Neural progenitor cell (in vitro differentiated cells): ENCODE data around the gene SVIP. TPM values are rescaled to one million over a fixed set of nuclear protein-coding genes. Genes with fewer than 3 reads are reported as not detected.
A peak's percentile ranks its signal among the peaks of the same experiment; 100 is the strongest.

Source experiments
- DNase-seq: peaks from one replicate; pipeline ENCODE4 v3.0.0-alpha.2; 2016; ENCODE audit warnings: low spot score
- H2AFZ ChIP-seq: fragments of 200-600 bp; sonication (generic); replicated peaks from 2 replicates; pipeline ENCODE4 v1.6.1; 2016; ENCODE audit warnings: antibody characterized with exemption
- H3F3A ChIP-seq: fragments of 200-600 bp; sonication (generic); 2 replicates; pipeline ENCODE4 v1.6.1; 2016; ENCODE audit warnings: antibody characterized with exemption, low read depth
- H3K27ac ChIP-seq: fragments of 200-600 bp; sonication (generic); 2 replicates; pipeline ENCODE4 v1.5.1; 2016; ENCODE audit warnings: mild to moderate bottlenecking
- H3K27me3 ChIP-seq: fragments of 200-600 bp; sonication (generic); 2 replicates; pipeline ENCODE4 v1.6.1; 2016; ENCODE audit warnings: mild to moderate bottlenecking, moderate library complexity
- H3K36me3 ChIP-seq: fragments of 200-600 bp; sonication (generic); 2 replicates; pipeline ENCODE4 v1.5.1; 2016
- H3K4me1 ChIP-seq: fragments of 200-600 bp; sonication (generic); 2 replicates; pipeline ENCODE4 v1.6.1; 2016; ENCODE audit warnings: mixed run types
- H3K4me2 ChIP-seq: fragments of 200-600 bp; sonication (generic); 2 replicates; pipeline ENCODE4 v1.6.1; 2016
- H3K4me3 ChIP-seq: fragments of 200-600 bp; sonication (generic); 2 replicates; pipeline ENCODE4 v1.5.1; 2016
- H3K79me2 ChIP-seq: fragments of 200-600 bp; sonication (generic); 2 replicates; pipeline ENCODE4 v1.6.1; 2016; ENCODE audit warnings: low read depth
- H3K9ac ChIP-seq: fragments of 200-600 bp; sonication (generic); 2 replicates; pipeline ENCODE4 v1.6.1; 2016
- H3K9me3 ChIP-seq: fragments of 200-600 bp; sonication (generic); 2 replicates; pipeline ENCODE4 v1.5.1; 2016; ENCODE audit warnings: low read depth
- H4K20me1 ChIP-seq: fragments of 200-600 bp; sonication (generic); 2 replicates; pipeline ENCODE4 v1.6.1; 2016; ENCODE audit warnings: low read depth
- H3K27ac Mint-ChIP-seq: 3 replicates; pipeline ENCODE4 v1.8.0; 2021; ENCODE audit warnings: mixed read lengths
- H3K27me3 Mint-ChIP-seq: 2 replicates; pipeline ENCODE4 v1.8.0; 2022; ENCODE audit warnings: low read depth, mild to moderate bottlenecking, inconsistent platforms, moderate library complexity, mixed read lengths; ENCODE audit not compliant: insufficient read depth
- H3K36me3 Mint-ChIP-seq: 3 replicates; pipeline ENCODE4 v1.8.0; 2021; ENCODE audit warnings: mixed read lengths
- H3K4me1 Mint-ChIP-seq: 3 replicates; pipeline ENCODE4 v1.8.0; 2021; ENCODE audit warnings: mixed read lengths
- H3K4me3 Mint-ChIP-seq: 3 replicates; pipeline ENCODE4 v1.8.0; 2021; ENCODE audit warnings: mild to moderate bottlenecking, moderate library complexity, mixed read lengths
- H3K9me3 Mint-ChIP-seq: 3 replicates; pipeline ENCODE4 v1.8.0; 2020; ENCODE audit warnings: mixed read lengths
- CTCF ChIP-seq: fragments of 200-600 bp; sonication (generic); IDR thresholded peaks from 2 replicates; pipeline ENCODE4 v1.5.1; 2017; ENCODE audit warnings: antibody characterized with exemption, mild to moderate bottlenecking
- EZH2 ChIP-seq: fragments of 200-600 bp; sonication (generic); IDR thresholded peaks from 2 replicates; pipeline ENCODE4 v1.6.1; 2017; ENCODE audit warnings: antibody characterized with exemption, mild to moderate bottlenecking, moderate library complexity
- EZH2phosphoT487 ChIP-seq: fragments of 200-600 bp; sonication (generic); IDR thresholded peaks from 2 replicates; pipeline ENCODE4 v1.6.1; 2017; ENCODE audit warnings: antibody characterized with exemption
- total RNA-seq: library from RNA; depleted of rRNA; stranded (reverse); fragments of >200 nt; gene quantifications from 2 replicates; pipeline ENCODE4 v1.2.3, GENCODE V29; 2015; ENCODE audit warnings: low replicate concordance

Gene SVIP
- total RNA-seq, 1 donor from 2014 or later, result 12.5 TPM

DNA sequence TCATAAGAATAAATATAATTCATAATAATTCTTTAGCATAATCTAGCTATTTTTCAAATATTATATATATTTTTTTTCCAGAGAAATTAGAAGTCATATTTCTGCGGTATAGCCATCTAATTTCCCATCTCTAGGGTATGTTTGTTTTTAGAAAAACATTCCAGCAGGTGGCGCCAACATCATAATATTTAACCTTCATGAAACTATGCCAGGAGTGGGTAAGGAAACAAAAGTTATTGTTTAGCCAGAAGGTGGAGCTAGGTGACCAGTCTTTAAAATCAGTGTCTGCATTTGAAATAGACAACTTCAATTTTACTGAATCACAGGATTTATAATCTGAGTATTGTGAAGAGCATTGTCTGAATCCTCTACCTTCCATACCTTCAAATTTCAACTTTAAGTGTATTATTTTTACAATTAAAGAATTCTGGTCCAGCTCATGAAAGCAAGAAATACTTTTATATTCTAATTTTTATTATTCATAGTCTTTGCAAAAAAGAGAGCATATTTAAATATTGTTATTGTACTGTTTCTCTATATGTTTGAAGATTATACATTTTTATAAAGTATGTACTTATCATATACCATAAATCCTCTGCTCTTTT, 46.4 kb upstream of the SVIP start:
- Histone ChIP-seq H3K9ac (no peak overlapping the region), H3K4me1 (no peaks in the 10 kb centered on the region), H3K79me2 (no peaks in the 10 kb centered on the region), H3K4me3 (no peak overlapping the region), H2AFZ (no peak overlapping the region), H3K27ac (no peak overlapping the region), H3K9me3 (no peaks in the 10 kb centered on the region), H3K36me3 (no peaks in the 10 kb centered on the region), H3F3A (no peaks in the 10 kb centered on the region), H3K4me2 (no peak overlapping the region), H3K27me3 (no peaks in the 10 kb centered on the region), H4K20me1 (no peaks in the 10 kb centered on the region)
- Mint-ChIP-seq H3K4me3 (no peak overlapping the region), H3K9me3 (no peaks in the 10 kb centered on the region), H3K36me3 (no peaks in the 10 kb centered on the region), H3K27me3 (peaks cover 2% of the 10 kb centered on the region), H3K4me1 (no peaks in the 10 kb centered on the region), H3K27ac (no peak overlapping the region)
- peak; percentile 93 for TF ChIP-seq CTCF
- no peak for TF ChIP-seq EZH2phosphoT487
- peak; percentile 85 for DNase-seq

GRCh38 chr11:22869325-22869724, 39.7 kb upstream of the SVIP start:
- no peaks in the 10 kb centered on the region for H3F3A ChIP-seq
- H3K4me1 ChIP-seq, result no peaks in the 10 kb centered on the region
- H2AFZ ChIP-seq, result no peak overlapping the region
- H3K36me3 Mint-ChIP-seq, result no peaks in the 10 kb centered on the region
- H3K27me3 Mint-ChIP-seq, result no peaks in the 10 kb centered on the region
- no peaks in the 10 kb centered on the region for H3K27me3 ChIP-seq
- no peak overlapping the region for H3K9ac ChIP-seq
- no peak overlapping the region for H3K4me3 ChIP-seq
- H3K36me3 ChIP-seq, result no peaks in the 10 kb centered on the region
- H3K9me3 ChIP-seq, result no peaks in the 10 kb centered on the region
- no peaks in the 10 kb centered on the region for H3K9me3 Mint-ChIP-seq
- no peaks in the 10 kb centered on the region for H3K4me1 Mint-ChIP-seq
- no peak overlapping the region for H3K4me2 ChIP-seq
- no peak for DNase-seq
- H3K4me3 Mint-ChIP-seq, result no peak overlapping the region
- H3K27ac ChIP-seq, result no peak overlapping the region
- no peaks in the 10 kb centered on the region for H3K79me2 ChIP-seq
- TF ChIP-seq EZH2, result no peak
- TF ChIP-seq CTCF, result no peak
- TF ChIP-seq EZH2phosphoT487, result no peak
- no peak overlapping the region for H3K27ac Mint-ChIP-seq
- no peaks in the 10 kb centered on the region for H4K20me1 ChIP-seq

GRCh38 chr11:22860241-22860640, 30.6 kb upstream of the SVIP start, which contains the start of gene CCDC179:
Gene CCDC179 (minus strand): TSS chr11:22860474. CDS start chr11:22860421, 53 bp downstream.
- no peak within 1 kb of the TSS for H3K9ac ChIP-seq
- no peaks in the 10 kb centered on the region for H3K9me3 Mint-ChIP-seq
- H3K79me2 ChIP-seq, result no peaks in the 10 kb centered on the region
- H3K36me3 Mint-ChIP-seq, result no peaks in the 10 kb centered on the region
- H3K4me3 ChIP-seq, result no peak within 1 kb of the TSS
- H4K20me1 ChIP-seq, result no peaks in the 10 kb centered on the region
- H3K9me3 ChIP-seq, result no peaks in the 10 kb centered on the region
- H3K4me1 Mint-ChIP-seq, result no peaks in the 10 kb centered on the region
- H3K4me2 ChIP-seq, result no peak within 1 kb of the TSS
- no peaks in the 10 kb centered on the region for H3F3A ChIP-seq
- H3K27me3 ChIP-seq, result no peaks in the 10 kb centered on the region
- H3K4me3 Mint-ChIP-seq, result no peak within 1 kb of the TSS
- no peaks in the 10 kb centered on the region for H3K4me1 ChIP-seq
- H3K27ac ChIP-seq, result no peak within 1 kb of the TSS
- TF ChIP-seq EZH2phosphoT487 (no peak), EZH2 (no peak), CTCF (no peak)
- H3K36me3 ChIP-seq, result no peaks in the 10 kb centered on the region
- no peaks in the 10 kb centered on the region for H3K27me3 Mint-ChIP-seq
- no peak for DNase-seq
- no peak within 1 kb of the TSS for H3K27ac Mint-ChIP-seq
- no peak within 1 kb of the TSS for H2AFZ ChIP-seq
